HUES64 (cell line): Measurements from ENCODE around the gene MAGI1.

ENCODE experiments used
- H3K27ac ChIP-seq: 2 replicates; pipeline ENCODE4 v1.7.0; 2013; ENCODE audit warnings: low read depth, low read length, inconsistent platforms
- H3K27me3 ChIP-seq: 2 replicates; pipeline ENCODE4 v1.6.1; 2013; ENCODE audit warnings: mild to moderate bottlenecking, low read length; ENCODE audit not compliant: insufficient read depth
- H3K36me3 ChIP-seq: 2 replicates; pipeline ENCODE4 v1.6.1; 2013; ENCODE audit warnings: mild to moderate bottlenecking, low read length; ENCODE audit not compliant: insufficient read depth
- H3K4me1 ChIP-seq: 2 replicates; pipeline ENCODE4 v1.6.1; 2013; ENCODE audit warnings: mild to moderate bottlenecking, low read length, moderate library complexity; ENCODE audit not compliant: insufficient read depth
- H3K4me3 ChIP-seq: 2 replicates; pipeline ENCODE4 v1.5.1; 2013; ENCODE audit warnings: mild to moderate bottlenecking, low read length, moderate library complexity
- H3K9ac ChIP-seq: 2 replicates; pipeline ENCODE4 v1.6.1; 2013; ENCODE audit warnings: mild to moderate bottlenecking, low read depth, low read length
- H3K9me3 ChIP-seq: 2 replicates; pipeline ENCODE4 v1.6.1; 2013; ENCODE audit warnings: low read depth, low read length; ENCODE audit not compliant: insufficient read depth
- WGBS: fragments of 150-250, 120-280 bp; methylation state at CpG from one replicate; pipeline ENCODE4 v1.1.7; 2013; ENCODE audit warnings: missing lambda C conversion rate; 5-methylcytosine and 5-hydroxymethylcytosine counted together

Gene MAGI1

DNA sequence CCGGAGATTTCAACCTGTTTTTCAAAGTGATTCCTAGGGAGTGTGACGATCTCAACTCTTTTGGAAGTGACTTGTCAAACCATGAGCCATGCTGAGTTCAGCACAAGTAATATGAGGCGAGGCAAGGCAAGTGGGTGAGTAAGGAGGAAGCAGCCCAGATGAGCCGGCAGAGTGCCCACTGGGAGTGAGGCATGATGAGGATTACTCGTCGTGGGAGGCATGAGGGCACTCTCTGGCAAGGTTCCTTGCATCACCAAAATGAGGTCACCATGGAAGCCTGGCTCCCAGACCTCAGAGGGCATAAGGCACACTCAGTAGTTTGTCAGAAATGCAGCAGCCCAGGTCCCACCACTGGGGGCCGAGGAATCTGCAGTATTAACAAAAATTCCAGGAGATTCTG, 636.1 kb downstream of the MAGI1 start:
- Histone ChIP-seq H3K9me3 (no peaks in the 10 kb centered on the region), H3K36me3 (no peaks in the 10 kb centered on the region), H3K4me3 (no peak overlapping the region), H3K27me3 (no peaks in the 10 kb centered on the region), H3K9ac (no peak overlapping the region), H3K4me1 (peaks cover 46% of the 10 kb centered on the region), H3K27ac (no peak overlapping the region; the same call in 1 of the 2 replicates)
- 76% methylated on average over 7 of the region's 7 CpGs for WGBS

DNA sequence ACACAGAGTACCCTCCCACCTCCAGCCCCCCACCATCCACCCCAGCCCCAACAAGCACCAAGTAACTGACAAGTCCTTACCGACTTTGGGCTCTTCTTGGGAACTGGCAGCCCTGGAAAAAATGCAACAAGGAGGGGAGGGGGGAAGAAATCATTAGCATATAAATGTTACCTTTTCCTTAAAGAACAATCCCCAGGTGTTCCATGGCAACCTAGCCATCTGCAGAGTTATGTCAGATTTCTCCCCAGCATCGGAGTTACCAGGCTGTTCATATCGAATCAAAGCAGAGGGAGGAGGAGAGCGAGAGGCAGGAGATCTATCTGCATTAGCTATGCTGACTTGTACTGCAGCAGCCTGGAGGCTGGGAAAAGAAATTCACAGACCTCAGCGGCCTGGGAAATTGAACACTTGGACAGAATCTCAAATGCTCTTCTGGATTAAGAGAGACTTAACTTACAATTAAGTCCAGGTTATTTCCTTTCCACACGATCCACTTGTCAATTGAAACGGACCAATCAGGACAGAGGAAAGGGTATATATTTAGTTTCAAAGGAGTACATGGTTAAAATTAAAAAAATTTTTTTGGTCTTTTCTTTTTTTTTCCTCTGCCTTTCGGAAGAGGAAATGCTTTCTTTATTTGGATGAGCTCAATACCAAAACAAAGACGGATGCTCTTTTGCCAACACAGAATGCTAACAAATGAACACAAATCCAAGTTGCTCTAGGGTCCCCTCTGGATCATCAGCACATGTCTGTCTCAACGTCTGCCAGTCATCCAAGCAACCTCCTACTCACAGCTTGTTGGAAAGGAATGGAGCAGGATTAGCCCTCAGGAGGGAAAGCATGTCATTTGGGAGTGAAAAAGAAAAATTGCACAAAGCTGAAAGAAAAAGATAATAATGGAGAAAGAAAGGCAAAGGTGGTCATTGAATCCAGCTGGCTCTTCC, 637.1 kb downstream of the MAGI1 start:
- Histone ChIP-seq H3K27me3 (no peaks in the 10 kb centered on the region), H3K36me3 (no peaks in the 10 kb centered on the region), H3K27ac (peak overlapping the region; percentile 89; the same call in 1 of the 2 replicates), H3K4me1 (peaks cover 46% of the 10 kb centered on the region), H3K9me3 (no peaks in the 10 kb centered on the region), H3K4me3 (peak overlapping the region; percentile 37), H3K9ac (no peak overlapping the region)
- WGBS = 22% methylated on average over 6 of the region's 10 CpGs

DNA sequence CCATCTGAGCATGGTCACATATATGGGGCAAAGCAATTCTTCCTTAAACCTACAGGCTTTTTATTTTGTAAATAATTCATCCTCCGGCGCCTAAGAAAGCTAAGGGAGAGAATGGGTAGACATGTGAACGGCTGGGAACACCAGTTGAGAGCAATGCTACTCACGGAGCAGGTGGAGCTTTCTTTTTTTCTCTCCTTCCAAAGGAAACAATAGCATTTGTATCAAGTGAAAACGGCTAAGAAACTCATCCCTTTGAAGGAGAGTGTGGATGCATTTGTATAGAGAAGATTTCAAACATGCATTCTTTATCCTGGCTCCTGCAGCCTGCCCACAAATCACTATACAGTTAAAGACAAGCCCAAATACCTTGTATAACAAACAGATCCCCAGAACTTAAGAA, 637.8 kb downstream of the MAGI1 start:
- H3K9ac ChIP-seq = peak overlapping the region; percentile 51
- H3K36me3 ChIP-seq = no peaks in the 10 kb centered on the region
- peak overlapping the region; percentile 30 for H3K4me3 ChIP-seq
- 26% methylated on average over 4 of the region's 5 CpGs for WGBS
- no peaks in the 10 kb centered on the region for H3K27me3 ChIP-seq
- no peaks in the 10 kb centered on the region for H3K9me3 ChIP-seq
- peak overlapping the region; percentile 89; the same call in 1 of the 2 replicates for H3K27ac ChIP-seq
- H3K4me1 ChIP-seq = peaks cover 46% of the 10 kb centered on the region

DNA sequence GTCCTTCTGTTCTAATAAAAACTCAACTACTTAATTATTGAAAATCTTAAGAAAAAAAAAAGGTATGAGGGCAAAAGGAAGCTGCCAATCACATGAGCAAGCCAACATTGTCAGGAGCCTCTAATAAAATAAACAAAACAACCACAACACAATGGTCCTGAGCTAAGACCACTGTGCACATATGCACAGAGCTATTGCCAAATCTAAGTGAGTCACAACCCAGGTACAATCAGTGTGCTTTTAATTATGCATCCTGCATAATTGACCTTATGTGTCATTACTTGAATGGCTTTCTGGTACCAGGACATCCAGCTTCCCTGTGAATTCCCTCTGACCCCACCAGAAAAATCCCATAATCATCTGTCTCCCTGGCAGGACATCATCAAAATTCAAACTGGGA, 639.8 kb downstream of the MAGI1 start:
- no peaks in the 10 kb centered on the region for H3K9me3 ChIP-seq

DNA sequence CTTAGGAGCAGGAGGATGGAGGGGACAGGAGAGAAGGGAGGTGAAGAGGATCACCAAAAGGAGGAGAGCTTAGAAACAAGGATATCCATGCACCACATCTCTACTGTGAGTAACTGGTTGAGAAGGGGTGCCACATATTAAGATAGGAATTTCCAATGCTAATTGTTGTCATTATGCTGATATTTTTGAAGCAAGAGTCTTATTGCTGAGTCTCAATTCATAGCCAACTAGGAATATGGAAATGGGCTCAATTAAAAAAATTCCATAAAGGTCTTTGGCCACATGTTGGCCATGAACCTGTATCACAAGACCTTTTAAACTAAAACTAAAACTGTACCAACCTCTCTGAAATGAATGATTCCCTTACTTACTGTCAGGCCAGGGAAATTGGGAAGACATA, 642.6 kb downstream of the MAGI1 start:
- Histone ChIP-seq H3K9ac (no peak overlapping the region), H3K4me1 (peaks cover 40% of the 10 kb centered on the region), H3K27ac (no peak overlapping the region), H3K4me3 (no peak overlapping the region), H3K36me3 (peaks cover under 1% of the 10 kb centered on the region; the same call in 1 of the 2 replicates), H3K9me3 (no peaks in the 10 kb centered on the region), H3K27me3 (no peaks in the 10 kb centered on the region)

More for the DNA sequence above, 639.8 kb downstream of the MAGI1 start:
- peaks cover 46% of the 10 kb centered on the region for H3K4me1 ChIP-seq
- no peaks in the 10 kb centered on the region for H3K36me3 ChIP-seq
- no peaks in the 10 kb centered on the region for H3K27me3 ChIP-seq
- no peak overlapping the region for H3K4me3 ChIP-seq
- H3K27ac ChIP-seq = no peak overlapping the region
- no peak overlapping the region for H3K9ac ChIP-seq

DNA sequence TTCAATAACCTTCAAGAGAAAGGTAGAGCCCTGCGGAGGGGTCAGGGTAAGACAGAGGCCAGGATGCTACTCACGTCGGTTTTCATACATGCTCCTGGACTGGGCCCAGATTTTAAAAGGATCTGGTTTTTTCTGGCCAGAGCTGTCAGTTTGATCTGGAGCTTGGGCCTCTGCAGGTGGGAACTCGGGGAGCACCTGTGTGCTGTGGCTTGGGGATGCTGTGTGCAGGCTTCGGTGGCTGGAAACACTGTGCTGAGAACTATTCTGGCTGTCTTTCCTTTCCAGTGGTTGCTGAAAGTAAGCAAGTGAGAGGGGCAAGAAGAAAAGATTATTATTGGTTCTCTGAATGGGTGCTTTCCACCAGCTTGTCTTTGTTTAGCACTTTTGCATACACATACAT, 647.6 kb downstream of the MAGI1 start:
- 88% methylated on average over 5 of the region's 5 CpGs for WGBS
- Histone ChIP-seq H3K9me3 (no peaks in the 10 kb centered on the region), H3K4me1 (peaks cover 21% of the 10 kb centered on the region; the same call in 1 of the 2 replicates), H3K36me3 (peaks cover 36% of the 10 kb centered on the region), H3K9ac (no peak overlapping the region), H3K4me3 (no peak overlapping the region), H3K27me3 (no peaks in the 10 kb centered on the region), H3K27ac (no peak overlapping the region; the same call in 1 of the 2 replicates)

DNA sequence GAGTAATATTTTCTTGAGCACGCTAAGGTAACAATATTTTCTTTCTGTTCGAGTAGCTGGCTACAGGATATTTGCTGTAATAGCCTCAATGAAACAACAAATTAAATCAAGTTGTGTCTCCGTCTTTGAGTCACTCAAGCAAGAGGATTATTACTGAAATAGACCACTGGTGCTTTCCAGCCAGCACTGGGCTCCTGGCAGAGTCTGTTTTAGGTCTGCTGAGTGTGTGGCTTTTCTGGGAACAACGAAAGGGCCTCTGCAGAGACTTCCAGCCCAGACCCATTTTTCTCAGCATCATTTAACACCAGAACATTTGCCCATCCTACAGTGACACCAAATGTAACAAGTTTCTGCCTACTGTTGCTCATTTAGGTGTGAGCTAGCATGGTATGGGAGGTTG, 652.9 kb downstream of the MAGI1 start:
- 94% methylated on average over 4 of the region's 4 CpGs for WGBS
- Histone ChIP-seq H3K4me1 (peaks cover 2% of the 10 kb centered on the region; the same call in 1 of the 2 replicates), H3K36me3 (peaks cover 69% of the 10 kb centered on the region), H3K27ac (no peak overlapping the region), H3K9me3 (no peaks in the 10 kb centered on the region), H3K9ac (no peak overlapping the region), H3K4me3 (no peak overlapping the region), H3K27me3 (no peaks in the 10 kb centered on the region)

DNA sequence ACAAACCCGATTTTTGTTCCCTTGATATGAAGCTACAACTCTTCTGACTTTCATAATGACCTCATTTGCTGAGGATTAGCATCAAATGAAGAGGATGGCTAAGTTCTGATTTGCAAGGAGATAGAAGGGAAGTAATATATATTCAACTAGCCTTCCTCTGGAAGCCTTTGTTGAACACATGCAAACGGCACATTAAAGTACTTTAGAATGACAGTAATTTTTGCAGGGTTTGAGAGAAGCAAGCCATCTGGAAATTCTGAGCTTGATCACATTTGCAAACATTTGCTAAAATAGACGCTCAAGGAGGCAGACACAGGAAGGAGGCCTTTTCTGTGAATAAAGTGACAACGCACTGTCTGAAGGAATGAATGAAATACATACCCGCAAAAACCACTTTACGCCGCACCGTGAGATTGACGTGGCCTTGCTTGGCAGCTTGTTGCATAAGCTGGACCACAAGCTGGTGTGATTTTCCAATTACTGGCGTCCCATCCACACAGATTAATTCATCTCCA, 657.2 kb downstream of the MAGI1 start:
- Histone ChIP-seq H3K27me3 (no peaks in the 10 kb centered on the region), H3K9ac (no peak overlapping the region), H3K4me3 (no peak overlapping the region), H3K9me3 (no peaks in the 10 kb centered on the region), H3K36me3 (peaks cover 66% of the 10 kb centered on the region), H3K4me1 (no peaks in the 10 kb centered on the region), H3K27ac (no peak overlapping the region)
- WGBS = 96% methylated on average over 10 of the region's 10 CpGs

DNA sequence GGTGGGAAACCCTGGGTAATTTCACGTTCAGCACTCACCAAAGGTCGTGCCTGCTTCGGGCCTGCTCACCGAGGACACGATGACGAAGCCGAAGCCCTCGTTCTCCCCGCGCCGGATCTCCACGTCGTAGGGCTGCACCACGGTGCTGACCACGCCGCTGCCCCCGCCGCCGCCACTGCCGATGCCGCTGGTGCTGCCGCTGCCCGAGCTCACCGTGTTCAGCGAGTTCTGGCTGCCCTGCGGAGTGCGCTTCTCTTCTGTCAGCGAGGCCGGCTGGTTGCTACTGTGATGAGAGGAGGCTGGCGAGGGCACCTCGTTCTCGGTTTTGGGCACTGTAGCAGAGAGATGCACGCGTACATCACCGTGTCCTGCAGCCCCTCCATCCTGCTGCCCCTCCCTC, 659.5 kb downstream of the MAGI1 start:
- H3K4me1 ChIP-seq = no peaks in the 10 kb centered on the region
- H3K9ac ChIP-seq = no peak overlapping the region
- 97% methylated on average over 35 of the region's 35 CpGs for WGBS
- no peak overlapping the region for H3K4me3 ChIP-seq
- no peaks in the 10 kb centered on the region for H3K9me3 ChIP-seq
- no peak overlapping the region for H3K27ac ChIP-seq
- no peaks in the 10 kb centered on the region for H3K27me3 ChIP-seq
- H3K36me3 ChIP-seq = peaks cover 68% of the 10 kb centered on the region

DNA sequence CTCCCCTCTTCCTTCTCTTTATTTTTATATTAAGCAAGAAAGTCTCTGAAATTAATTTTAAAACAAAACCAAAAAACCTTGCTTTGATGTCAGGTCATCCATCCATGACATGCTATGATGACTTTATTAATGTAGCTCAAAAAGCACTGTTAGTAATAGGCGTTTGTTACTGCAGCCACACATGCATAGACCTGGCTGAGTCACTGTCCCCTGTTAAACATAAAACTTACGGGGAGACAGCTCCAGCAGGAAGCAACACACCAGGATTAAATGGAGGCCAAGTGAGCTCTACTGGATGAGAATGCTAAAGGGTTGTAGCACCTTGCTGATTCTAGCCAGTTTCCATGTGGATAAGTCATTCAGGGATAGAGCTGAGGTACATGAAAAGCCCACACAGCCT, 661.1 kb downstream of the MAGI1 start:
- 95% methylated on average over 2 of the region's 2 CpGs for WGBS
- Histone ChIP-seq H3K4me3 (no peak overlapping the region), H3K27ac (no peak overlapping the region), H3K27me3 (no peaks in the 10 kb centered on the region), H3K36me3 (peaks cover 57% of the 10 kb centered on the region), H3K9ac (no peak overlapping the region), H3K9me3 (no peaks in the 10 kb centered on the region), H3K4me1 (no peaks in the 10 kb centered on the region)

DNA sequence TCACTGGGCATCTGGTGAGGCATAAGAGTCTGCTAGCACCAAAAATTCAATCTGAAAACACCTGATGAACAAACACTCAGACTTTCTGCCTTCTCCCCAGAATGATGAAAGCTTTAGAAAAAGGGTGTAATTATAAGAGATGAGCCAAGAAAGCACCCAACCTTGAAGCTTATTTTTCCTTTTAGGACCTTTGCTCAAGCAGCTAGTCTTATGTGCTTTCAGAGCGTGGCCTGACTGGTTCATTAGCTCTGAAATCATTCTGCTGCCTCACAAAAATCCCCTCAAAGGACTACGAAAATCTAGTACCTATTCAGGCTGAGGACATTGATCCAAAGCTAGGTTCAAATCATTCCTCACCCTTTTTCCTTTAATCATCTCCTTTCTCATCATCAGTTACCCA, 662.3 kb downstream of the MAGI1 start:
- H3K9ac ChIP-seq = no peak overlapping the region
- no peak overlapping the region for H3K27ac ChIP-seq
- H3K4me3 ChIP-seq = no peak overlapping the region
- no peaks in the 10 kb centered on the region for H3K27me3 ChIP-seq
- no peaks in the 10 kb centered on the region for H3K9me3 ChIP-seq
- 91% methylated on average over 2 of the region's 2 CpGs for WGBS
- no peaks in the 10 kb centered on the region for H3K4me1 ChIP-seq
- H3K36me3 ChIP-seq = peaks cover 49% of the 10 kb centered on the region
